Measurements from ENCODE around the gene HCFC1R1. TPM values are rescaled to one million over a fixed set of nuclear protein-coding genes. Genes with fewer than 3 reads are reported as not detected.

HCFC1R1 gene
- total RNA-seq, 2 donors from 2014 or later, result 26.6 to 31.4 TPM

GRCh38 chr16:3009568-3010390 is 14.0 kb downstream of the HCFC1R1 start:
- intact Hi-C loops (cut with DNase I, micrococcal nuclease), result no loop called here
- DNase-seq, result peak in 1 of 2 donors; percentile 39
- ATAC-seq, result no peak

GRCh38 chr16:3008690-3009037 is 15.1 kb downstream of the HCFC1R1 start:
- ATAC-seq (no peak), DNase-seq (no peak)
- intact Hi-C loops (cut with DNase I, micrococcal nuclease), result no loop called here

- ATAC-seq (no peak), DNase-seq (peak in 1 of 2 donors; percentile 46)
- intact Hi-C loops (cut with DNase I, micrococcal nuclease), result no loop called here
These were observed 15.6 kb downstream of the HCFC1R1 start for GRCh38 chr16:3007957-3008689.

GRCh38 chr16:3007059-3007956 is 16.4 kb downstream of the HCFC1R1 start:
- ATAC-seq (peak; percentile 64), DNase-seq (peak; percentile 78 to 87)
- intact Hi-C loops (cut with DNase I, micrococcal nuclease), result no loop called here

- ATAC-seq (peak; percentile 11), DNase-seq (peak; percentile 76 to 78)
- intact Hi-C loops (cut with DNase I, micrococcal nuclease), result no loop called here
These were observed 18.9 kb downstream of the HCFC1R1 start for GRCh38 chr16:3004781-3005284.

GRCh38 chr16:3004319-3004718 is 19.4 kb downstream of the HCFC1R1 start:
- ATAC-seq, result no peak
- intact Hi-C loops (cut with DNase I, micrococcal nuclease), result no loop called here
- DNase-seq, result peak in 1 of 2 donors; percentile 43

GRCh38 chr16:3003582-3004270 is 20.0 kb downstream of the HCFC1R1 start:
- peak; percentile 96 to 98 for DNase-seq
- intact Hi-C loops (cut with DNase I, micrococcal nuclease), result no loop called here
- peak; percentile 72 for ATAC-seq

- ATAC-seq (no peak), DNase-seq (no peak)
- intact Hi-C loops (cut with DNase I, micrococcal nuclease), result no loop called here
These were observed 22.4 kb downstream of the HCFC1R1 start for GRCh38 chr16:3001316-3001715.

GRCh38 chr16:3000540-3000939 is 23.2 kb downstream of the HCFC1R1 start:
- no peak for ATAC-seq
- intact Hi-C loops (cut with DNase I, micrococcal nuclease), result no loop called here
- no peak for DNase-seq

- DNase-seq (no peak), ATAC-seq (no peak)
- intact Hi-C loops (cut with DNase I, micrococcal nuclease), result no loop called here
These were observed 23.8 kb downstream of the HCFC1R1 start for GRCh38 chr16:2999929-3000328.

GRCh38 chr16:2996298-2996697 is 27.4 kb downstream of the HCFC1R1 start:
- DNase-seq (no peak), ATAC-seq (no peak)
- intact Hi-C loops (cut with DNase I, micrococcal nuclease), result no loop called here

GRCh38 chr16:2992383-2993081 is 31.2 kb downstream of the HCFC1R1 start:
- intact Hi-C loops (cut with DNase I, micrococcal nuclease), result no loop called here
- DNase-seq, result no peak
- ATAC-seq, result no peak

GRCh38 chr16:2991566-2992261 is 32.0 kb downstream of the HCFC1R1 start:
- intact Hi-C loops (cut with DNase I, micrococcal nuclease), result no loop called here
- no peak for DNase-seq

GRCh38 chr16:2990891-2991290 is 32.9 kb downstream of the HCFC1R1 start:
- ATAC-seq (peak; percentile 77), DNase-seq (no peak)
- intact Hi-C loops (cut with DNase I, micrococcal nuclease), result no loop called here

More at GRCh38 chr16:2991566-2992261, 32.0 kb downstream of the HCFC1R1 start:
- ATAC-seq, result peak; percentile 73

- ATAC-seq (no peak), DNase-seq (no peak)
- intact Hi-C loops (cut with DNase I, micrococcal nuclease), result no loop called here
These were observed 35.1 kb downstream of the HCFC1R1 start for GRCh38 chr16:2988590-2989099.

- DNase-seq (no peak), ATAC-seq (no peak)
- intact Hi-C loops (cut with DNase I, micrococcal nuclease), result no loop called here
These were observed 35.9 kb downstream of the HCFC1R1 start for GRCh38 chr16:2987833-2988232.

- intact Hi-C loops (cut with DNase I, micrococcal nuclease), result no loop called here
- DNase-seq, result no peak
- no peak for ATAC-seq
These were observed 36.5 kb downstream of the HCFC1R1 start for GRCh38 chr16:2987286-2987685.
